Esophagus mucosa (tissue), 1 donor: ENCODE data around the gene C1orf21. TPM values are rescaled to one million over a fixed set of nuclear protein-coding genes. Genes with fewer than 3 reads are reported as not detected.

Experiments used
- ATAC-seq: fragments of 200-7000 bp; cut with Tn5 transposase; one replicate; pipeline ENCODE4 v1.9.1; 2020
- total RNA-seq: library from RNA; stranded (reverse); gene quantifications from one replicate; pipeline ENCODE4 v1.2.4, GENCODE V29; 2023
- donor health status: DM: yes; HTN: yes; CAD: no.

Gene C1orf21
- total RNA-seq, 1 donor from 2014 or later = 44.1 TPM

DNA sequence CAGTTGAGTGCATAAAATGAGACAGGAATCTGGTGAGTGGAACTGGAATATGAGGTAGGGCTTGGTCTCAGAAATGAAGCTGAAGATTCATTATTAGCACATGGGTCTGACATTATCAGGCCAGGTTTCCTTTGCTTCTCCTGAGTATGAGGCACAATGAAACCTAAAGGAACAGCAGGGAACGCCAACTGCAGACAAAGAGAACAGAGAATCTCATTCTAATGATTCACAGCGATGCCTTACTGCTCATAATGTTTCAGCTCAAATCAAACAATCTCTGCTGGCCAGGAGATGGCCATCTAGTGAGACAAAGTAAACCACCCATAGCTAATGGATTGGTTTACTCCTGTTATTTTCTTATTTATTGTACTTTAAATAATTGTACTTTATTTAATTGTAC lies 133.5 kb downstream of the C1orf21 start:
- ATAC-seq = no peak

GRCh38 chr1:184524248-184524647 lies 137.4 kb downstream of the C1orf21 start:
- ATAC-seq = no peak

DNA sequence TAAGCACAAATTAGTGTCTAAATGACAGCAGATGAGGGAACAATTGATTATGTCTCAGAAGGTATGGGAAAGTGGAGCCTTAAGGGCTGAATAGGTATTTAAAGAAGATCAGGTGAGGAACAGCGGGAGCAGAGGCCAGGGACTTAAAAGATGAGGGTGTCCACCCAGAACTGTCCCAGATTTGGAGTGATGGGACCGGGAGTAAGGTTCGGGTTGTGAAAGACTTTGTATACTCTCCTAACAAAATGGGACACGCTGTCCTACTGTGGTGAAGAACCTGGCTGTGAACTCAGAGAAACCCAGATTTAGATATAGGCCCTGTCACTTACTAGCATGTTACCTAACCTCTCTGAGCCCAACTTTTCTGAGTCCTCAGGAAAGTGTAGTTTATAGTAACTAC lies 140.6 kb downstream of the C1orf21 start:
- no peak for ATAC-seq

- no peak for ATAC-seq
Measured at GRCh38 chr1:184530226-184530625, 143.4 kb downstream of the C1orf21 start.

- no peak for ATAC-seq
Measured at GRCh38 chr1:184531296-184531695, 144.5 kb downstream of the C1orf21 start.

DNA sequence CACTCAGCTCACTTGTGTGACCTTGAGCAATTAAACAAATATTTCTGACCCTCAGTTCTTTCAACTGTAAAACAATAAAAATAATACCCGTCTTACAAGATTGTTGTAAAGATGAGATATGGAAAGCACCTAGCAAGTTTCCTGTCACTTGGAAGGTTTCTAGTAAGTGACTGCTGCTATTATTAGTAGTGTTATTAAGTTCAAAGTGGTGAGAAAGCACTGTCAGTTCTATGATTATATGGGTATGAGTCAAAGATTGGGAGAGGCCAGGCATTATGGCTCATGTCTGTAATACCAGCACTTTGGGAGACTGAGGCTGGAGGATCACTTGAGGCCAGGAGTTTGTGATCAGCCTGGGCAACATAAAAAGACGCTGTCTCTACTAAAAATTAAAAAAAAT lies 145.4 kb downstream of the C1orf21 start:
- peak; percentile 55 for ATAC-seq

GRCh38 chr1:184533049-184533448 lies 146.2 kb downstream of the C1orf21 start:
- peak; percentile 35 for ATAC-seq

GRCh38 chr1:184533915-184534314 lies 147.1 kb downstream of the C1orf21 start:
- no peak for ATAC-seq

DNA sequence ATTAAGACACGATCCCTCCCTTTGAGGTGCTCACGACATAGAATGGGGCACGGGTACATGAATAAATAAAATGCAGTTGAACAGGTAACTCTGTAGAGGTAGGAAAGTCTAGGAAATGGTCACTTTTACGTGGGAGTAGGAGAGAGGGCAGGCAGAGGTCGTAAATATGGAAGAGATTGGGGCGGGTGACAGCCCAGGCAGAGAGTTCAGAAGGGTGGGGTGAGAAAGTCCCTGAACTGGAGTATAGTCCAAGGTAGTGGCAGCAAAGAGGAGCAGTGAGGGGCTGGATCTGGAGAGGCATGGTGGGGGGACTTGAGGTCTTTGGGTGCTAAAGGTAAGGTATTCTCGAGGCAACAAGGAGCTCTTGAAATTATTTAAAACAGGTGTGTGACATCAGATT lies 147.9 kb downstream of the C1orf21 start:
- ATAC-seq = no peak

DNA sequence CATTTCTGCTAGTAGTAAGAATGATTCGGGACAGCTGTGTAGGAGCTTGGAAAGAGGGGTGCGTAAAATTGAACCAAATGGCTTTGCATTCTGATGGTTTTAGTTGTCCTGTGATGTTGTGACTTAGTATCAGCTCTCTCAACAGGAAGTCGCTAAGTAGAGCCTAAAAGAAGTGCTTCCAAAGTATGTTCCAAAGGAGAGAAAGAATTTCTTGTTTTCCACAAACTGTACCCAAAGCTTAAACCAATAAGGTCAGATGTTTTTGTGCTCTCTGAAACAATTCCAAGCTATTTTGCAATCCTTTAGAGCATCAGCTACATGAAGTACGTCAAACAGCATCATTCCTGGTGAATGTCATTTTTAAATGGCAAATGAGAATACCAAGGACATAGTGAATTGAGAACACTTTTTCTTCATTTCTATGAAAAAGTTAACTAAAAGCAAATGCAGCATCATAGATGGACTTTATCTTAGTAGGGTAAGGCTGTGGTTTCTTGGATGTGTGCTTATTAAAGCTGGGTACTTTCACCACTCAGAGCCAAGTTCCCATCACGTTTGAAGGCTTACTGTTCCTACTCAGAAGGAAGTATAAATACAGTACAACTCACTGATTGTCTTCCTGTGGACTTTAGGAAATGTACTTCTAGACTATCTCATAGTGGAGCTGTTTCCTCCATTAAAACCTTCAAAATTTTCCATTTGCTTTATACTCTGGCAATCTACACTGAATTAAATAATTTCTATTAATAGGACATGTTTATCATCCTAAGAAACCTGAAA lies 148.6 kb downstream of the C1orf21 start:
- no peak for ATAC-seq

- ATAC-seq = no peak
Measured at GRCh38 chr1:184536246-184536985, 149.6 kb downstream of the C1orf21 start.

DNA sequence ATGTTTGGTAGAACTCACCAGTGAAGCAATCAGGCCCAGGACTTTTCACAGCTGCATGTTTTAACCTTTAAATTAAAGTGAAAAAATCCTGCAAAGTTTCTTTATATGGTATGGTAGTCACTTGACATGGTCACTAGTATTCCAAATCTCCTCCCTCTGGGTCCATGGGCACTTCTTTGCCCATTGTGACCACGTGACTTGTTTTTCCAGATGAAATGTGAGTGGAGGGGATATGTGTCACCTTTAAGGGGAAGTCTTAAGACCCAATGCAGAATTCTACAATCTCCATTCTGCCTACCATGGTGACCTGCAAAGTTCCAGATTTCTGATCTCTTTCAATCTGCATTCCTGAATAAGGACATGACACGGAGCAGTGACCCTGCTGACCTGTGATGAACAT lies 152.8 kb downstream of the C1orf21 start:
- no peak for ATAC-seq

DNA sequence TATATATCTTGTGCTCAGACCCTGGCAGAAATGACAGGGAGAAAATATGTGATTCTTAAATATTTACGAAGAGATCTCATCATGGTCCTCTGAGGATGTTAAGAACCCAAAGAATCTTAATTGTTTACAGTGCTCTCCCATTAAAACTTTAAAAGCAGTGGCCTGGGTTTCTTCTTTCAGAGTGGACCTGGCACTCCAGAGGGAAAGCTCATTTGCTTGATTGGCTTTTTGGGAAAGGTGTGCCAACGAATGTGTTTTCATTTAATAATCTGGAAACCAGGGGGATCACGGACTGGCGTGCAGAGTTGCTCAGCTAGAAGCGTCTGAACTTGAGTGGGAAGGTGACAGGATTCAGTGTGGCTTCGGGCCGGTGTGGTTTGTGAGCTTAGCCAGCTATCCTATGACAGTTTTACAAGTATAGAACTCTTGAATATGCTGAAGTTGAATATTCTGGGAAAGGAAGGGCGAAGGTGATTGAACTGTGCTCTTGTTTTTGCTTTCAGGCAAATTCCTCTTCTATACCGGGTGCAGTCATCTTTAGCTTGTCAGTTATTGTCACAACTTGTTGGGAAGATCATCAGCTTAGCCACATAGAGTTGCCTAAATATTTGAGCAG lies 154.8 kb downstream of the C1orf21 start:
- peak; percentile 10 for ATAC-seq

GRCh38 chr1:184542291-184542690 lies 155.5 kb downstream of the C1orf21 start:
- peak; percentile 49 for ATAC-seq

GRCh38 chr1:184545601-184546000 lies 158.8 kb downstream of the C1orf21 start:
- peak; percentile 94 for ATAC-seq

- ATAC-seq = no peak
Measured at GRCh38 chr1:184552446-184552845, 165.6 kb downstream of the C1orf21 start.

GRCh38 chr1:184553845-184554244 lies 167.0 kb downstream of the C1orf21 start:
- no peak for ATAC-seq

DNA sequence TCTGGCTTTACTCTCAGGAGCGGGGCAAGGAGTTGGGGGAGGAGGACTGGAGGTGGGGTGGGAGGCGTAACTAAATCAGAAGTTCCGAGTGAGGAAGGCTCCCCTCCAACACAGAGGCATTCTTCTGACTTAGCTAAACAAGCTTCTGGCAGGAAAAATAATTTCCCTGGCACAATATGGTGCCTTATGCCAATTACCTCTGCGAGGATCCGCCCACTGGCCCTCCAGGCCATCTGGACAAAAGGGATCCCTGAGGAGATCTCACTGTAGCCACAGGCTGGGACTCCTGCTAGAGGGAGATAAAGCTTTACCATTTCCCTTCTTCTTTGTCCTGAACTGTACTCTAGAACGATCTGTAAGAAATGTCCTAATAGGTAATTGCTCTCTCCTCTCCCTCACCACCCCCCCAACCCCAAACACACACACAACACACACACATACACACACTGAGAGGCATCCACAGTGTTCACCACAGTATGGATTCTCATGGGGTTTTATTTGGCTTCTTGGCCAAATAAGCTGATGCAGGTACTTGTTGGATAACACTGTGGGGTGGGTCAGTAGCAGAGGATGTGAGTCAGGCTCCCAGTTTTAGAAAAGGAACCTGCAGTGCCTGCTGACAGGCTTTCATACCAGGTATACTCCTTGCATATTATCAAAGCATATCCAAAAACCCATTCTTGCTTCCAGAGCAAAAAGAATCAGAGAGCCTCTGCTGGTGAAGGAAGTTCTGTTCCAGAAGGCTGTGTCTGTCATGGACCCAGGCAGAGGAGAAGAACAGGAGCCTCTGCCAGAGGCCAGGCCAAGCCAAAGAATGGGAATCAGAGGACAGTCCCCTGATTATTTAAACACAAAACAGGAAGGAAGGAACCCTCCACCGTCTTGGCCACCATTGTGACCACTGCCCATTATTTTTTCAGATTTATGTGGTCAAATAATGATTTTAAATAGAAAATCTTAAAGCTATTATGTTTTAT lies 169.1 kb downstream of the C1orf21 start:
- ATAC-seq = peak; percentile 94

DNA sequence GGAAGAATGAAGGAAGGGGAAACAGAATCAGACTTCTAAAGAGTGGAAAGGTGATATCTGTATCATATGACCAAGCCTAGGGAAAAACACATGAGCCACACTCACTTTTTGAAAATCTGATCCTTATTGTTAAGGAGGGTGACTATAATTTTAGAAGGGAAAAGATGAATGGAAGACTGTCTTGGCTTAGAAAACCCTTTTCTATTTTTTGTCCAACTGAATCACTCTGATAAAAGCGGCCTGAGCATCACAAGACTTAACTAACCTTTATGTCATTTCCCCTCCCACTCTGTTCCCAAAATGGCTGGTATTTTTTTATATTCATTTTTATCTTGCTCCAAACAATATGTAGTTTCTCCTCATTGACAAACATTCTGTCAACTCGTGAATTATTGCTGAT lies 169.8 kb downstream of the C1orf21 start:
- no peak for ATAC-seq

GRCh38 chr1:184557423-184558347 lies 170.9 kb downstream of the C1orf21 start:
- no peak for ATAC-seq

DNA sequence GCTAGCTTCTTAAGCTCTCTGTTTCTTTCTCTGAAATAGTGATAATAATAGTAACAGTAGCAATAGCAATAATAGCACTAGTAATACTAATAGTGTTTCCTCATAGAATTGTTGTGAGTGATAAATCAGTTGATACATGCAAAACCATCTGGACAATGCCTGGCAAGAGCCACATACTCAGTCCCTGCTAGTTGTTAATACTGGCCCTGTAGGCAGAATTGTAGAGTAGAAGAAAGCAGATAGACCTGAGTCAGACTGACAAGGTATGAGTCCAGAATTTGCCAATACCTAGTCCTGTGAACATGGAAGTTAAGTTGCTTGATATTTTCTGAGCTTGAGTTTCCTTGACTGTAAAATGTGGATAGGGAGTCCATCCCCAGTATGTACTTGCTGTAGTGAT lies 171.9 kb downstream of the C1orf21 start:
- ATAC-seq = peak; percentile 73
